MM.1S (cell line): ENCODE measurements around the gene STX12.

Experiments used
- DNase-seq: peaks from one replicate; pipeline ENCODE4 v3.0.0-alpha.2; 2015
- H2AFZ ChIP-seq: fragments of 300-600 bp; sonication (generic); 2 replicates; pipeline ENCODE4 v1.6.0; 2016; ENCODE audit warnings: antibody characterized with exemption, low read length
- H3F3A ChIP-seq: fragments of 300-600 bp; sonication (generic); 2 replicates; pipeline ENCODE4 v1.6.1; 2016; ENCODE audit warnings: mild to moderate bottlenecking, antibody characterized with exemption, low read length, moderate library complexity, mixed read lengths; ENCODE audit not compliant: insufficient read depth
- H3K27ac ChIP-seq: fragments of 300-600 bp; sonication (generic); 2 replicates; pipeline ENCODE4 v1.5.1; 2016; ENCODE audit warnings: mild to moderate bottlenecking, low read length
- H3K27me3 ChIP-seq: fragments of 300-600 bp; sonication (generic); replicated peaks from 2 replicates; pipeline ENCODE4 v1.6.0; 2016; ENCODE audit warnings: low read length; ENCODE audit not compliant: insufficient read depth
- H3K36me3 ChIP-seq: fragments of 300-600 bp; sonication (generic); replicated peaks from 2 replicates; pipeline ENCODE4 v1.6.1; 2016; ENCODE audit warnings: mild to moderate bottlenecking, low read length, mixed read lengths; ENCODE audit not compliant: insufficient read depth
- H3K4me1 ChIP-seq: fragments of 300-600 bp; sonication (generic); 2 replicates; pipeline ENCODE4 v1.6.1; 2016; ENCODE audit warnings: low read length, mixed read lengths
- H3K4me2 ChIP-seq: fragments of 300-600 bp; sonication (generic); 2 replicates; pipeline ENCODE4 v1.6.0; 2016; ENCODE audit warnings: low read depth, low read length
- H3K4me3 ChIP-seq: fragments of 300-600 bp; sonication (generic); 2 replicates; pipeline ENCODE4 v1.5.1; 2016; ENCODE audit warnings: low read length, mixed read lengths
- H3K79me2 ChIP-seq: fragments of 300-600 bp; sonication (generic); 2 replicates; pipeline ENCODE4 v1.6.1; 2016; ENCODE audit warnings: mixed run types, low read length, mixed read lengths
- H3K9ac ChIP-seq: fragments of 300-600 bp; sonication (generic); 2 replicates; pipeline ENCODE4 v1.6.1; 2016; ENCODE audit warnings: low read length, mixed read lengths
- H3K9me2 ChIP-seq: fragments of 300-600 bp; sonication (generic); replicated peaks from 2 replicates; pipeline ENCODE4 v1.6.1; 2016; ENCODE audit warnings: mild to moderate bottlenecking, low read length, mixed read lengths; ENCODE audit not compliant: insufficient read depth
- H3K9me3 ChIP-seq: fragments of 300-600 bp; sonication (generic); replicated peaks from 2 replicates; pipeline ENCODE4 v1.6.1; 2016; ENCODE audit warnings: mild to moderate bottlenecking, low read length, mixed read lengths; ENCODE audit not compliant: insufficient read depth
- H4K20me1 ChIP-seq: fragments of 300-600 bp; sonication (generic); 2 replicates; pipeline ENCODE4 v1.6.1; 2016; ENCODE audit warnings: mild to moderate bottlenecking, low read length, moderate library complexity, mixed read lengths; ENCODE audit not compliant: insufficient read depth
- EZH2 ChIP-seq: fragments of 300-600 bp; sonication (generic); optimal IDR thresholded peaks from 2 replicates; pipeline ENCODE3; 2017; ENCODE audit warnings: low read depth, mild to moderate bottlenecking, antibody characterized with exemption, low read length, mixed read lengths
- EZH2phosphoT487 ChIP-seq: fragments of 300-600 bp; sonication (generic); IDR thresholded peaks from 2 replicates; pipeline ENCODE4 v1.6.1; 2018; ENCODE audit warnings: antibody characterized with exemption, low read length
- TF ChIP-seq, protein P1 (sequence below): fragments of 300-600 bp; sonication (generic); IDR thresholded peaks from 2 replicates; pipeline ENCODE4 v1.5.1; 2016; ENCODE audit warnings: antibody characterized with exemption, low read length, mixed read lengths

The STX12 gene

DNA sequence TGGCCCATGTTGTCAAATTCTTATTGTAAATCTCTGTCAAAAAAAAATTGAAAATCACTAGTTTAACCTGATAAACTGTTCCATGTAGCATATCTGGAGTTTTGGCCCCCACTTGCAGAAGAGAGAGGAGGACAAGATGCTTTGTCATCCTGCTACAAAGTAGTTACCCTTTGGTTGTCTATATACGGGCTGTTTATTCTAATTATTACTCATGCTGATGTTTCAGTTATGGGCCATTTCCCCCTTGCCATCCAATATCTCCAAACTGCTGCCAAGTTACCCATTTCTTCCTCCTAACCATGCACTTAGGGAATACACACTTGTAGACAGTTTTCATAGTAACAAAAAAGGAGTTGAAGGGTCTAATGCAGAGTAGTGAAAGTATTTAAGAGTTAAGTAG lies 22.6 kb downstream of the STX12 start:
- Histone ChIP-seq H3K27me3 (no peaks in the 10 kb centered on the region), H3F3A (no peaks in the 10 kb centered on the region), H3K36me3 (no peaks in the 10 kb centered on the region), H3K27ac (no peak overlapping the region), H2AFZ (no peak overlapping the region), H4K20me1 (no peaks in the 10 kb centered on the region), H3K4me3 (no peak overlapping the region), H3K9ac (no peak overlapping the region), H3K79me2 (no peaks in the 10 kb centered on the region), H3K9me3 (no peaks in the 10 kb centered on the region), H3K4me1 (no peaks in the 10 kb centered on the region), H3K9me2 (no peaks in the 10 kb centered on the region), H3K4me2 (no peak overlapping the region)
- DNase-seq, result no peak
- no peak for TF ChIP-seq EZH2
- TF ChIP-seq EZH2phosphoT487, result no peak
- TF ChIP-seq, protein P1, sequence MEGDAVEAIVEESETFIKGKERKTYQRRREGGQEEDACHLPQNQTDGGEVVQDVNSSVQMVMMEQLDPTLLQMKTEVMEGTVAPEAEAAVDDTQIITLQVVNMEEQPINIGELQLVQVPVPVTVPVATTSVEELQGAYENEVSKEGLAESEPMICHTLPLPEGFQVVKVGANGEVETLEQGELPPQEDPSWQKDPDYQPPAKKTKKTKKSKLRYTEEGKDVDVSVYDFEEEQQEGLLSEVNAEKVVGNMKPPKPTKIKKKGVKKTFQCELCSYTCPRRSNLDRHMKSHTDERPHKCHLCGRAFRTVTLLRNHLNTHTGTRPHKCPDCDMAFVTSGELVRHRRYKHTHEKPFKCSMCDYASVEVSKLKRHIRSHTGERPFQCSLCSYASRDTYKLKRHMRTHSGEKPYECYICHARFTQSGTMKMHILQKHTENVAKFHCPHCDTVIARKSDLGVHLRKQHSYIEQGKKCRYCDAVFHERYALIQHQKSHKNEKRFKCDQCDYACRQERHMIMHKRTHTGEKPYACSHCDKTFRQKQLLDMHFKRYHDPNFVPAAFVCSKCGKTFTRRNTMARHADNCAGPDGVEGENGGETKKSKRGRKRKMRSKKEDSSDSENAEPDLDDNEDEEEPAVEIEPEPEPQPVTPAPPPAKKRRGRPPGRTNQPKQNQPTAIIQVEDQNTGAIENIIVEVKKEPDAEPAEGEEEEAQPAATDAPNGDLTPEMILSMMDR, result no peak

DNA sequence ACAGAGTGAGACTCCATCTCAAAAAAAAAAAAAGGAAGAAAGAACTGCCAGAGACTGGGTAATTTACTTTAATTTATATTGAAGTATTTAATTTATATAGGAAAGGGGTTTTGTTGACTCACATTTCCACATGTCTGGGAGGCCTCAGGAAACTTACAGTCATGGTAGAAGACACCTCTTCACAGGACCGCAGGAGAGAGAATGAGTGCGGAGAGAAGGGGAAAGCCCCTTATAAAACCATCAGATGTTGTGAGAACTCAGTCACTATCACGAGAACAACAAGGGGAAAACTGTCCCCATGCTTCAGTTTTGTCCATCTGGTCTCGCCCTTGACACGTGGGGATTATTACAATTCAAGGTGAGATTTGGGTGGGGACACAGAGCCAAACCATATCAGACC lies 31.8 kb downstream of the STX12 start:
- no peaks in the 10 kb centered on the region for H4K20me1 ChIP-seq
- H3K9ac ChIP-seq, result no peak overlapping the region
- no peak overlapping the region for H2AFZ ChIP-seq
- H3K27ac ChIP-seq, result no peak overlapping the region
- H3K4me2 ChIP-seq, result no peak overlapping the region
- H3K27me3 ChIP-seq, result no peaks in the 10 kb centered on the region
- no peaks in the 10 kb centered on the region for H3K9me2 ChIP-seq
- no peaks in the 10 kb centered on the region for H3K79me2 ChIP-seq
- TF ChIP-seq EZH2 (no peak), EZH2phosphoT487 (no peak)
- TF ChIP-seq, protein P1, result no peak
- no peaks in the 10 kb centered on the region for H3K9me3 ChIP-seq
- no peaks in the 10 kb centered on the region for H3F3A ChIP-seq
- no peaks in the 10 kb centered on the region for H3K36me3 ChIP-seq
- no peaks in the 10 kb centered on the region for H3K4me1 ChIP-seq
- DNase-seq, result no peak
- H3K4me3 ChIP-seq, result no peak overlapping the region

DNA sequence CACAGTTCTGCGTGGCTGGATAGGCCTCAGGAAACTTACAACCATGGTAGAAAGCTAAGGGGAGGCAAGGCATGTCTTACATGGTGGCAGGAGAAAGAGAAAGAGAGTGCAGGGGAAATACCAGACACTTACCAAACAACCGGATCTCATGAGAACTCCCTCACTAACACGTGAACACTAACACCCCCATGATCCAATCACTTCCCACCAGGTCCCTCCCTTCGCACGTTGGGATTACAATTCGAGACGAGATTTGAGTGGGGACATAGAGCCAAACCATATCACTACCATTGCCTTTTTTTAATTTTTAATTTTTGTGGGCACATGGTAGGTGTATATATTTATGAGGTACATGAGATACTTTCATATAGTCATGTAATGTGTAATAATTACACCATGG lies 33.7 kb downstream of the STX12 start:
- no peaks in the 10 kb centered on the region for H4K20me1 ChIP-seq
- H3K9ac ChIP-seq, result no peak overlapping the region
- no peak for DNase-seq
- H3K4me2 ChIP-seq, result no peak overlapping the region
- H3K4me1 ChIP-seq, result no peaks in the 10 kb centered on the region
- no peaks in the 10 kb centered on the region for H3K27me3 ChIP-seq
- no peak overlapping the region for H3K4me3 ChIP-seq
- no peak overlapping the region for H3K27ac ChIP-seq
- TF ChIP-seq, protein P1, result no peak
- TF ChIP-seq EZH2, result no peak
- TF ChIP-seq EZH2phosphoT487, result no peak
- H3K9me3 ChIP-seq, result no peaks in the 10 kb centered on the region
- H2AFZ ChIP-seq, result no peak overlapping the region
- no peaks in the 10 kb centered on the region for H3F3A ChIP-seq
- H3K9me2 ChIP-seq, result no peaks in the 10 kb centered on the region
- no peaks in the 10 kb centered on the region for H3K79me2 ChIP-seq
- no peaks in the 10 kb centered on the region for H3K36me3 ChIP-seq
